A549 (cell line): ENCODE data around the gene AFF3. TPM values are rescaled to one million over a fixed set of nuclear protein-coding genes. Genes with fewer than 3 reads are reported as not detected.

Experiments used
- ATAC-seq, 2 experiments: fragments of 200-7000 bp in 1 of 2; fragments of >200 bp in 1 of 2; cut with Nextera tagmentation in 1 of 2; cut with Tn5 transposase in 1 of 2; 3 replicates each; pipeline versions ENCODE4 v1.8.0 to v1.9.1; 2018 to 2020; ENCODE audit warnings: mild to moderate bottlenecking in 1 of 2, moderate library complexity in 1 of 2
- CTCF ChIA-PET: fragments of 300-600 bp; sonication (Branson Sonifier 250); formaldehyde crosslinking; extraction: SDS; loops from one replicate; lab custom pipeline; 2021; ENCODE audit warnings: antibody characterized with exemption, inconsistent platforms; lab: Yijun Ruan, JAX
- POLR2A ChIA-PET: fragments of 350-600 bp; formaldehyde crosslinking; extraction: SDS; loops from one replicate; lab custom pipeline; 2021; ENCODE audit warnings: antibody characterized with exemption, inconsistent platforms; lab: Yijun Ruan, JAX
- DNase-seq, 2 experiments: peaks; one replicate each; pipeline versions ENCODE4 v3.0.0 to v3.0.0-alpha.2; 2011 to 2016; ENCODE audit warnings: low read depth in 1 of 2, low spot score in 1 of 2
- FAIRE-seq: peaks from 2 replicates; lab custom pipeline; 2011; peaks lifted over from hg19 to GRCh38; lab: Jason Lieb, UNC
- H3K27ac ChIP-seq, 2 experiments: fragments of >200 bp; sonication (Bioruptor Twin); formaldehyde crosslinking; 3 replicates each; pipeline ENCODE4 v1.5.1; 2016 to 2017
- H3K4me1 ChIP-seq: fragments of >200 bp; sonication (Bioruptor Twin); formaldehyde crosslinking; 3 replicates; pipeline ENCODE4 v1.6.1; 2016
- H3K4me2 ChIP-seq: fragments of >200 bp; sonication (Bioruptor Twin); formaldehyde crosslinking; 3 replicates; pipeline ENCODE4 v1.6.1; 2016
- H3K4me3 ChIP-seq: fragments of >200 bp; sonication (Bioruptor Twin); formaldehyde crosslinking; 3 replicates; pipeline ENCODE4 v1.5.1; 2016
- H3K9me3 ChIP-seq: fragments of >200 bp; sonication (Bioruptor Twin); formaldehyde crosslinking; 3 replicates; pipeline ENCODE4 v1.6.1; 2016
- CTCF ChIP-seq: fragments of >200 bp; sonication (Bioruptor Twin); formaldehyde crosslinking; IDR thresholded peaks from 3 replicates; pipeline ENCODE4 v1.5.1; 2016
- E2F6 ChIP-seq: IDR thresholded peaks from 2 replicates; pipeline ENCODE4 v1.6.1; 2012; ENCODE audit warnings: low read depth, borderline replicate concordance
- EHMT2 ChIP-seq: fragments of 200-600 bp; sonication (generic); IDR thresholded peaks from 2 replicates; pipeline ENCODE4 v1.6.1; 2016; ENCODE audit warnings: antibody characterized with exemption, low read depth, mild to moderate bottlenecking, moderate library complexity
- ELK1 ChIP-seq: fragments of 150-350 bp; IDR thresholded peaks from 2 replicates; pipeline ENCODE4 v1.6.1; 2014; ENCODE audit warnings: low read depth, mild to moderate bottlenecking, low read length
- FOSB ChIP-seq: fragments of 250-450 bp; sonication (Bioruptor Pico); IDR thresholded peaks from 2 replicates; pipeline ENCODE4 v1.5.0; 2020; ENCODE audit warnings: mild to moderate bottlenecking, moderate library complexity
- FOSL2 ChIP-seq, 2 experiments: fragments of 450-650 bp in 1 of 2; fragments of >200 bp in 1 of 2; sonication (Bioruptor Twin) in 1 of 2; formaldehyde crosslinking; IDR thresholded peaks; 2 replicates each; pipeline versions ENCODE4 v1.5.0 to v1.6.1; 2016 to 2020; ENCODE audit warnings: mild to moderate bottlenecking in 1 of 2, moderate library complexity in 1 of 2
- FOXS1 ChIP-seq: fragments of 250-450 bp; sonication (Bioruptor Pico); IDR thresholded peaks from 2 replicates; pipeline ENCODE4 v1.5.0; 2020; ENCODE audit warnings: mild to moderate bottlenecking, moderate library complexity
- GATA3 ChIP-seq: IDR thresholded peaks from 2 replicates; pipeline ENCODE4 v1.6.1; 2012; ENCODE audit warnings: borderline replicate concordance
- HDAC2 ChIP-seq: fragments of 200-600 bp; sonication (generic); IDR thresholded peaks from 2 replicates; pipeline ENCODE4 v1.6.1; 2016
- HMGXB4 ChIP-seq: fragments of 250-450 bp; sonication (Bioruptor Pico); IDR thresholded peaks from 2 replicates; pipeline ENCODE4 v1.5.0; 2021; ENCODE audit warnings: mild to moderate bottlenecking, moderate library complexity, borderline replicate concordance
- HOXB5 ChIP-seq: fragments of 250-450 bp; sonication (Bioruptor Pico); IDR thresholded peaks from 2 replicates; pipeline ENCODE4 v1.5.0; 2020; ENCODE audit warnings: mild to moderate bottlenecking, moderate library complexity
- JUN ChIP-seq, 2 experiments: fragments of >200 bp; sonication (Bioruptor Twin); formaldehyde crosslinking; IDR thresholded peaks; 2 replicates in 1 of 2; 3 replicates in 1 of 2; pipeline ENCODE4 v1.6.1; 2016 to 2017
- KDM5A ChIP-seq: fragments of 200-600 bp; sonication (generic); IDR thresholded peaks from 2 replicates; pipeline ENCODE4 v1.6.1; 2016; ENCODE audit warnings: antibody characterized with exemption, mild to moderate bottlenecking
- MAFK ChIP-seq: fragments of 450-650 bp; IDR thresholded peaks from 2 replicates; pipeline ENCODE4 v1.6.1; 2014; ENCODE audit not compliant: partially characterized antibody
- MAX ChIP-seq: IDR thresholded peaks from 2 replicates; pipeline ENCODE4 v1.6.1; 2012
- MAZ ChIP-seq: fragments of 150-350 bp; IDR thresholded peaks from 2 replicates; pipeline ENCODE4 v1.6.1; 2014; ENCODE audit warnings: antibody characterized with exemption, low read depth, low read length, borderline replicate concordance
- NFE2L2 ChIP-seq: fragments of 150-350 bp; conservative IDR thresholded peaks from 2 replicates; pipeline ENCODE4 v1.6.1; 2014; ENCODE audit warnings: low read length
- PBX3 ChIP-seq: IDR thresholded peaks from 2 replicates; pipeline ENCODE4 v1.6.1; 2012
- PHF8 ChIP-seq: fragments of 200-600 bp; sonication (generic); IDR thresholded peaks from 2 replicates; pipeline ENCODE4 v1.6.1; 2016; ENCODE audit warnings: low read depth, mild to moderate bottlenecking, antibody characterized with exemption, moderate library complexity, borderline replicate concordance
- POLR2AphosphoS2 ChIP-seq: conservative IDR thresholded peaks from 2 replicates; pipeline ENCODE4 v1.6.1; 2012; ENCODE audit warnings: low read length, improper control_type of control experiment, inconsistent platforms
- RAD21 ChIP-seq, 2 experiments: fragments of >200 bp in 1 of 2; sonication (Bioruptor Twin) in 1 of 2; formaldehyde crosslinking in 1 of 2; IDR thresholded peaks in 1 of 2; conservative IDR thresholded peaks in 1 of 2; 2 replicates in 1 of 2; 3 replicates in 1 of 2; pipeline ENCODE4 v1.6.1; 2012 to 2018; ENCODE audit warnings: inconsistent platforms in 1 of 2
- RFX5 ChIP-seq: fragments of 450-650 bp; IDR thresholded peaks from 2 replicates; pipeline ENCODE4 v1.7.1; 2014; ENCODE audit warnings: antibody characterized with exemption, mild to moderate bottlenecking, moderate library complexity
- RNF2 ChIP-seq: fragments of 200-600 bp; sonication (generic); IDR thresholded peaks from 2 replicates; pipeline ENCODE4 v1.6.1; 2016; ENCODE audit warnings: low read depth, mild to moderate bottlenecking, antibody characterized with exemption, moderate library complexity, borderline replicate concordance
- SMC3 ChIP-seq: fragments of >200 bp; sonication (Bioruptor Twin); formaldehyde crosslinking; IDR thresholded peaks from 3 replicates; pipeline ENCODE4 v1.6.1; 2018; ENCODE audit warnings: inconsistent platforms
- SREBF2 ChIP-seq: fragments of 450-650 bp; IDR thresholded peaks from 2 replicates; pipeline ENCODE4 v1.6.1; 2014; ENCODE audit warnings: mild to moderate bottlenecking, moderate library complexity
- TFCP2L1 ChIP-seq: fragments of 250-450 bp; sonication (Bioruptor Pico); IDR thresholded peaks from 2 replicates; pipeline ENCODE4 v1.5.0; 2021; ENCODE audit warnings: mild to moderate bottlenecking
- ZC3H11A ChIP-seq: fragments of 450-650 bp; IDR thresholded peaks from 2 replicates; pipeline ENCODE4 v1.6.1; 2014; ENCODE audit warnings: antibody characterized with exemption, mild to moderate bottlenecking
- ZNF302 ChIP-seq: fragments of 250-450 bp; sonication (Bioruptor Pico); IDR thresholded peaks from 2 replicates; pipeline ENCODE4 v1.9.0; 2021; ENCODE audit warnings: inconsistent platforms, mild to moderate bottlenecking, moderate library complexity
- ZSCAN20 ChIP-seq: fragments of 250-450 bp; sonication (Bioruptor Pico); IDR thresholded peaks from 2 replicates; pipeline ENCODE4 v1.8.0; 2022; ENCODE audit warnings: mild to moderate bottlenecking, moderate library complexity
- WGBS: methylation state at CpG from one replicate; pipeline ENCODE4 v1.1.6; 2017; ENCODE audit errors: missing lambda C conversion rate; 5-methylcytosine and 5-hydroxymethylcytosine counted together
- polyA plus RNA-seq, 4 experiments: library from polyadenylated mRNA; depleted of rRNA in 3 of 4; stranded (reverse); fragments of >200 nt; fragmentation: RNase III in 1 of 4; extraction: RNeasy Plus Mini Kit Qiagen cat#74134 plus additional on column Dnase treatment in 1 of 4; gene quantifications; 2 replicates in 3 of 4; 3 replicates in 1 of 4; pipeline ENCODE4 v1.2.3, GENCODE V29; 2011 to 2017

Gene AFF3
- polyA plus RNA-seq, 2 of the 4 experiments (the other 2 are of a cell fraction) = not detected

GRCh38 chr2:99554871-99555270 is 587.5 kb downstream of the AFF3 start:
- no peak for DNase-seq
- no peaks in the 10 kb centered on the region for H3K4me1 ChIP-seq
- ATAC-seq = no peak
- ChIA-PET POLR2A (no interaction called here), CTCF (no interaction called here)
- H3K4me3 ChIP-seq = no peak overlapping the region
- WGBS = 23% methylated on average over 3 of the region's 3 CpGs
- no peak overlapping the region for H3K4me2 ChIP-seq
- FAIRE-seq = no peak
- no peaks in the 10 kb centered on the region for H3K9me3 ChIP-seq
- H3K27ac ChIP-seq = no peak overlapping the region
- TF ChIP-seq HOXB5 (CRISPR knock-in tag) (no peak), FOSL2 (IDR thresholded peaks at IDR 0.05) (no peak), FOSL2 (CRISPR knock-in tag; IDR thresholded peaks at IDR 0.05) (no peak), SREBF2 (no peak), POLR2AphosphoS2 (no peak), ZNF302 (no peak), E2F6 (no peak), PBX3 (no peak), CTCF (no peak), RAD21 (conservative IDR thresholded peaks at IDR 0.05 in 1 of 2, IDR thresholded peaks at IDR 0.05 in 1 of 2) (no peak), FOSB (CRISPR knock-in tag) (no peak), SMC3 (no peak), KDM5A (no peak), HDAC2 (no peak), PHF8 (no peak), MAZ (no peak), RNF2 (no peak), TFCP2L1 (CRISPR knock-in tag) (no peak), NFE2L2 (no peak), MAX (no peak), FOXS1 (CRISPR knock-in tag) (no peak)

GRCh38 chr2:99554238-99554637 is 588.2 kb downstream of the AFF3 start:
- no peaks in the 10 kb centered on the region for H3K9me3 ChIP-seq
- ATAC-seq (peak; percentile 54 to 59; a peak in 3 of 6 replicates), FAIRE-seq (no peak), DNase-seq (peak in 1 of 2 experiments; percentile 15)
- 60% methylated on average over 14 of the region's 23 CpGs for WGBS
- H3K4me1 ChIP-seq = no peaks in the 10 kb centered on the region
- TF ChIP-seq MAFK (no peak), JUN (IDR thresholded peaks at IDR 0.05) (no peak), RAD21 (conservative IDR thresholded peaks at IDR 0.05 in 1 of 2, IDR thresholded peaks at IDR 0.05 in 1 of 2) (peak in 1 of 2 experiments; percentile 6; a peak in 1 of 5 replicates), SREBF2 (no peak)
- no peak overlapping the region for H3K4me3 ChIP-seq
- CTCF ChIA-PET = no interaction called here
- POLR2A ChIA-PET = no interaction called here
- no peak overlapping the region for H3K27ac ChIP-seq
- H3K4me2 ChIP-seq = no peak overlapping the region

- H3K4me1 ChIP-seq = no peaks in the 10 kb centered on the region
- FAIRE-seq = no peak
- DNase-seq = no peak
- no peak overlapping the region for H3K27ac ChIP-seq
- CTCF ChIA-PET = interaction anchor here (0.8 kb wide), 1 partner anchor 850 kb away, joined by 3 read pairs; no protein-coding TSS in a partner anchor
- no peaks in the 10 kb centered on the region for H3K9me3 ChIP-seq
- no peak for ATAC-seq
- POLR2A ChIA-PET = no interaction called here
- H3K4me2 ChIP-seq = no peak overlapping the region
- 41% methylated on average over 2 of the region's 2 CpGs for WGBS
- H3K4me3 ChIP-seq = no peak overlapping the region
- TF ChIP-seq HMGXB4 (CRISPR knock-in tag) = no peak
- TF ChIP-seq EHMT2 = no peak
- no peak for TF ChIP-seq ELK1
- TF ChIP-seq GATA3 = no peak
- no peak for TF ChIP-seq ZC3H11A
- no peak for TF ChIP-seq FOSB (CRISPR knock-in tag)
- TF ChIP-seq HOXB5 (CRISPR knock-in tag) = no peak
- no peak for TF ChIP-seq ZSCAN20 (CRISPR knock-in tag)
- no peak for TF ChIP-seq FOXS1 (CRISPR knock-in tag)
- TF ChIP-seq FOSL2 (IDR thresholded peaks at IDR 0.05) = no peak
- no peak for TF ChIP-seq FOSL2 (CRISPR knock-in tag; IDR thresholded peaks at IDR 0.05)
- no peak for TF ChIP-seq RFX5
- TF ChIP-seq POLR2AphosphoS2 = no peak
Observed at GRCh38 chr2:99552529-99552928, 589.9 kb downstream of the AFF3 start.
